PC-3 (cell line): ENCODE measurements around the gene TRMT61A.

Experiments used
- CTCF ChIP-seq: fragments of 300-600 bp; sonication (generic); conservative IDR thresholded peaks from 2 replicates; pipeline ENCODE4 v1.5.1; 2017; ENCODE audit warnings: antibody characterized with exemption, low read depth, mild to moderate bottlenecking, low read length
- EZH2 ChIP-seq: fragments of 300-600 bp; sonication (generic); IDR thresholded peaks from one replicate; pipeline ENCODE4 v1.6.1; 2017; ENCODE audit warnings: antibody characterized with exemption, mild to moderate bottlenecking, low read length; ENCODE audit not compliant: unreplicated experiment
- EZH2phosphoT487 ChIP-seq: fragments of 300-600 bp; sonication (generic); IDR thresholded peaks from 2 replicates; pipeline ENCODE4 v1.6.1; 2018; ENCODE audit warnings: mild to moderate bottlenecking, antibody characterized with exemption, low read length, borderline replicate concordance

GRCh38 chr14:103488960-103489359 is 40.0 kb upstream of the TRMT61A start:
- TF ChIP-seq CTCF (no peak), EZH2 (no peak), EZH2phosphoT487 (no peak)
